Stimulated activated CD4-positive, alpha-beta T cell treated with anti-CD3 and anti-CD28 coated beads, Interleukin-1b, Interleukin-23, amount 100 ng/mL, for 24 hours (primary cell): ENCODE results near the gene PTMA.
A peak's percentile ranks its signal among the peaks of the same experiment; 100 is the strongest.
"Not testable (repeated sequence)": the region's sequence is repeated elsewhere in the genome, so short reads cannot be mapped to it uniquely, and the experiment has no call there.

ENCODE experiments used
- DNase-seq, 4 experiments: peaks; one replicate each; pipeline ENCODE4 v3.0.0-alpha.2; 2020; ENCODE audit warnings: low read depth in 4 of 4, low spot score in 1 of 4

The PTMA gene

GRCh38 chr2:231691251-231691772 is 17.0 kb upstream of the PTMA start:
- no peak for DNase-seq

- DNase-seq = no peak
These were observed 15.5 kb upstream of the PTMA start for GRCh38 chr2:231692847-231693246.

- no peak for DNase-seq
These were observed 14.4 kb upstream of the PTMA start for GRCh38 chr2:231693956-231694355.

- no peak for DNase-seq
These were observed 12.3 kb upstream of the PTMA start for GRCh38 chr2:231696004-231696367.

- no peak for DNase-seq
These were observed 9.3 kb upstream of the PTMA start for GRCh38 chr2:231699006-231699405.

GRCh38 chr2:231701456-231702373 is 6.6 kb upstream of the PTMA start:
- no peak for DNase-seq

- DNase-seq = no peak
These were observed 4.3 kb upstream of the PTMA start for GRCh38 chr2:231704017-231704416.

GRCh38 chr2:231706731-231707624 is 1.3 kb upstream of the PTMA start:
- peak; percentile 94 to 98 (median 96) for DNase-seq

GRCh38 chr2:231707625-231707926 is 749 bp upstream of the PTMA start:
- DNase-seq = peak in 2 of 4 experiments; percentile 33 to 42

GRCh38 chr2:231708773-231709635 is 679 bp downstream of the PTMA start:
- peak in 2 of 4 experiments; percentile 36 to 45 for DNase-seq

- DNase-seq = peak in 2 of 4 experiments; percentile 20 to 31
These were observed 1.3 kb downstream of the PTMA start for GRCh38 chr2:231709636-231709980.

- DNase-seq = peak in 3 of 4 experiments; percentile 65 to 75 (median 72)
These were observed 1.9 kb downstream of the PTMA start for GRCh38 chr2:231709981-231710798.

- peak in 1 of 4 experiments; percentile 18 for DNase-seq
These were observed 2.7 kb downstream of the PTMA start for GRCh38 chr2:231710799-231711676.

- no peak for DNase-seq
These were observed 3.5 kb downstream of the PTMA start for GRCh38 chr2:231711677-231712450.

GRCh38 chr2:231712451-231713021 is 4.2 kb downstream of the PTMA start:
- DNase-seq = peak in 1 of 4 experiments; percentile 42

- not testable (repeated sequence) for DNase-seq
These were observed 5.0 kb downstream of the PTMA start for GRCh38 chr2:231713406-231713729.

GRCh38 chr2:231713730-231714638 is 5.7 kb downstream of the PTMA start:
- DNase-seq = peak in 3 of 4 experiments; percentile 81 to 91 (median 85)
